Measurements from ENCODE around the gene NAV1.
"Not testable (repeated sequence)": the region's sequence is repeated elsewhere in the genome, so short reads cannot be mapped to it uniquely, and the experiment has no call there.

Gene NAV1

DNA sequence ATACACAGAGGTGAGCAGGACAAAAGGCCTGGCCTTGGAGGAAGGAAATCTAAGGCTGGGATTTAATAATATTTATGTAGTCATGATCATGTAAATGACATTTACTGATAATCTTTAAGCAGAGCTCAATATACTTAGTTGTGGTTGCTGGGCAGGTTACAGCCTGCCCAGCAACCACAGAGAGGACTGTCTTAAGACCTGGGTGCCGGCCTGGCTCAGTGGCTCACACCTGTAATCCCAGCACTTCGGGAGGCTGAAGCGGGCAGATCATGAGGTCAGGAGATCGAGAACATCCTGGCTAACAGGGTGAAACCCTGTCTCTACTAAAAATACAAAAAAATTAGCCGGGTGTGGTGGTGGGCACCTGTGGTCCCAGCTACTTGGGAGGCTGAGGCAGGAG, 10.6 kb downstream of the NAV1 start:
- FAIRE-seq = not testable (repeated sequence)

- no peak for FAIRE-seq
Observed at GRCh38 chr1:201551096-201551495, 12.2 kb downstream of the NAV1 start.

- FAIRE-seq = no peak
Observed at GRCh38 chr1:201551877-201552731, 13.2 kb downstream of the NAV1 start.

GRCh38 chr1:201552941-201553351, 14.0 kb downstream of the NAV1 start:
- FAIRE-seq = no peak

- FAIRE-seq = no peak
Observed at GRCh38 chr1:201553496-201554189, 14.7 kb downstream of the NAV1 start.

GRCh38 chr1:201554190-201554600, 15.3 kb downstream of the NAV1 start:
- FAIRE-seq = no peak

DNA sequence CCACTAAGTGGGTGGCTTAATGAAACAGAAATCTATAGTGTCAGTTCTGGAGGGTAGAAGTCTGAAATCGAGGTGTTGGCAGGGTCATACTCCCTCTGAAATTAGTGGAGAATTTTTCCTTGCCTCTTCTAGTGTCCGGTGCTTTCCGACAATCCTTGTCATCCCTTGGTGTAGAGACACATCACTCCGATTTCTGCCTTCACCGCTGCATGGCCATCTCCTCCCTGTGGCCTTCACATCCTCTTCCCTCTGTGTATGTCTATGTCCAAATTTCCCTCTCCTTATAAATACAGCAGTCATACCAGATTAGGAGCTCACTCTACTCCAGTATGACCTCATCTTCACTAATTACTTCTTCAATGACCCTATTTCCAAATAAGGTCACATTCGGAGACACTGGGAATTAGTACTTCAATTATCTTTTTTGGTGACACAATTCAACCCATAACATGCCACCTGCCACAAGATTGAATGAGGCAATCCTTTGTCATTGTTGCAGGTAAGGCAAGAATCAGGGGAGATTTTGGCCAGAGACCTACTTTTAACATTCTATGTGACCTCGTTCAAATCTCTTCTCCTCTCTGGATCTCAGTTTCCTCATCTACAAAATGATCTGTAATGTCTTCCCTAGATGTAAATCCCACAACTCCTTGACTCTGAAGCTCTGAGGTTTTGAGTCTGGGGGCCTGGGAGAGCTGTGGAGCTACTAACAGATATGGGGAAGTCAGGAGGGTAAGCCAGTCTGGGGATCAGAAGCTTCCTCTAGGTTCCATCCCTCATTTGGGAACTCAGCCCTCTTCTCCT, 16.1 kb downstream of the NAV1 start:
- FAIRE-seq = no peak

- no peak for FAIRE-seq
Observed at GRCh38 chr1:201555593-201555945, 16.6 kb downstream of the NAV1 start.

DNA sequence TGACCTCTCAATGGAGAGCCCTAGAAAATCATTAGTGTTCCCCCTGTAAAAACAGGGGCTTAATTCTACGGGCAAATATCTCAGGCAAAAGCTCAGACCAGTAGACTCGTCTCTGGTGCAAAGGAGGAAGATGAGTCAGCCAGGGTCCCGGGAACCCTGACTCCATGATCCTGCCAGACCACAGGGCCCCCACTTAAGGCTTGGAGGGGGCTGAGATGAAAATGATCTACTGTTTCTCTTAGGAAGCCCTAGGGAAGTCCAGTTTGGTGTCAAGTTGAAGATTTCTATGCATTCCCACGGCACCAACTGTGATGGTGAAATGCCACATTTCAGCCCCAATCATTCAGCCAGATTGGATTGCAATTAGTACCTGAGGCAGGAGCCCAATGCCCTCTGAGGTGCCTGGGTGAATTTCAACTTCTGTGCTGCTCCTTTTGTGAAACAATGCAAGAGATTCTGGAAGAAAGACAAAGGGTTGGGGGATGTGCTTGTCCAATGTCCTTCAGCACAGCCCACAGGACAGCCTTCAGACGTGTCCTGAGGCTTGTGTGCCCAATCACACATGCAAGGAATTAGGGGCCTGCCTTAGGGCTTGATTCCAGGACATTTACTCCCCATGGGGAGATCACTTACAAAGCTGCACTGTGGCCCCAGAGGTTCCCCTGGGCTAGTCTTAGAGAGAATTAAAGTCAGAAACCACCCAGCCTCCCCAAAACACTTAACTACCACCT, 18.1 kb downstream of the NAV1 start:
- FAIRE-seq = no peak

GRCh38 chr1:201557572-201557958, 18.6 kb downstream of the NAV1 start:
- no peak for FAIRE-seq

- FAIRE-seq = no peak
Observed at GRCh38 chr1:201559679-201560162, 20.8 kb downstream of the NAV1 start.

DNA sequence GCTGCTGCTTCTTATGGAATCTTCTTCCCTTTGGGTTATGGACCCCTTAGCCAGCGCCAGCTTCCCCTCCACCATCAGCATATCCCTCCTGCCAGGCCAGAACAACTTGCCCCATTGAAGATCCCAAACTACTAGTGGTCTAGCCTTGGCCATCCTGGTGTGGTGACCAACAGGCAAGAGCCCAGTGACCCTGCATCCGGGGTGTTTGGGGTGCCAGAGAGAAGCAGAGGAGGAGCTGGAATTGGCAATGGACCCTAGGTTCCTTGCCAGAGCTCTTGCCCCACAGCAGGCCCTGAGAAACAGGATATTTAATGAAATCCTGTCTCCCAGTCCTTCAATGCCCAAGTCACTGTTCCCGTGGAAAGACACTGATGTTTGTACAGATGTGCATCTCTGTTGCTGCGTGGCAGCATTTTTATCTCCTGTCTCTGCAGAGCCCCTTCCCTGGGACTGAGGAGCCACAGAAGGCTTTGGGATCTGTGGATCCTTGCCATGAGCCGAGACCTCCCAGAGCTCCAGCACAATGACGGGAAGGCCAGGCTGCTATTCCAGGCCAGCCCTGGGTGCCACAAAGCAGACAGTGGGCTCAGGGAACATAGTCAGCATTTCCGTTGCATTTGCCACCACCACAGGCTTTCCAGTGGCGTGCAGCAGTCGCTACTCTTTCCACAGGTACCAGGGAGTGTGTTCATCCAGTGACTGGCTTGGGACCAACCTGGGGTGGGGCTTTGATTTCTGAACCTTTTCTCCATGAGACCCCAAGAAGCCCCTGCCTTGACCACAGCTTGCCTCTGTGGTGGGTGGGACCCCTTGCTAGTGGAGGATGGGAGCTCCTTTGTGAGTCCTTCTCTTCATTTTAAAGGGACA, 21.6 kb downstream of the NAV1 start:
- no peak for FAIRE-seq

DNA sequence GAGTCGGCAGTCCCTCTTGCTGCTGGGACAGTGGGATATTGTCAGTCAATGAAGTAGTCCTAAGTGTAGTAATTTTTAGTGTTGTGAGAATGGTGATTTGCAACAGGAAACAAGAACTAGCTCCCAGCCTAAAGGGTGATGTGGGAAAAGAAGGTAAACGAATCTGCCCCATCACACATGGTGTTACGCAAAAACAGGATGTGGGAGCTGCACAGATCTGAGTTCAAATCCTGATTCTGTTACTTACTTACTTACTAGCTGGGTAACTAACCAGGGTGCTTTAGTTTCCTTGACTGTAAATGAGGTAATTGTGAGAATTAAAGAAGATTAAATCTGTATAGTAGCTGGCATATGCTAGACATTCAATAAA, 22.3 kb downstream of the NAV1 start:
- no peak for FAIRE-seq

- FAIRE-seq = no peak
Observed at GRCh38 chr1:201561601-201562000, 22.7 kb downstream of the NAV1 start.

GRCh38 chr1:201562257-201562656, 23.3 kb downstream of the NAV1 start:
- no peak for FAIRE-seq

- FAIRE-seq = no peak
Observed at GRCh38 chr1:201562659-201563405, 23.9 kb downstream of the NAV1 start.

GRCh38 chr1:201563406-201563780, 24.5 kb downstream of the NAV1 start:
- FAIRE-seq = no peak

DNA sequence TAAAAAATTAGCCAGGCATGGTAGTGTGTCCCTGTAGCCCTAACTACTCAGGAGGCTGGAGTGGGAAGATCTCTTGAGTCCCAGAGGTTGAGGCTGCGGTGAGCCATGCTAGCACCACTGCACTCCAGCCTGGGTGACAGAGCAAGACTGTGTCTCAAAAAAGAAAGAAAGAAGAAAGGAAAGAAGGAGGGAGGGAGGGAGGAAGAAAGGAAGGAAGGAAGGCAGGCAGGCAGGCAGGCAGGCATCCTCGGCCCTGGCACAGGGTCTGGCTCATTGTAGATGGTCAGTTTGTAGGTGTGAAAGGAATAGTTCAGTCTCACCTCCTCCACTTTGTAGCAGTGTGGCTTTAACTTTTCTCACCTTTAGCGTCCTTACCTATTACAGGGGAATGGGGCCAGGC, 25.0 kb downstream of the NAV1 start:
- FAIRE-seq = no peak

DNA sequence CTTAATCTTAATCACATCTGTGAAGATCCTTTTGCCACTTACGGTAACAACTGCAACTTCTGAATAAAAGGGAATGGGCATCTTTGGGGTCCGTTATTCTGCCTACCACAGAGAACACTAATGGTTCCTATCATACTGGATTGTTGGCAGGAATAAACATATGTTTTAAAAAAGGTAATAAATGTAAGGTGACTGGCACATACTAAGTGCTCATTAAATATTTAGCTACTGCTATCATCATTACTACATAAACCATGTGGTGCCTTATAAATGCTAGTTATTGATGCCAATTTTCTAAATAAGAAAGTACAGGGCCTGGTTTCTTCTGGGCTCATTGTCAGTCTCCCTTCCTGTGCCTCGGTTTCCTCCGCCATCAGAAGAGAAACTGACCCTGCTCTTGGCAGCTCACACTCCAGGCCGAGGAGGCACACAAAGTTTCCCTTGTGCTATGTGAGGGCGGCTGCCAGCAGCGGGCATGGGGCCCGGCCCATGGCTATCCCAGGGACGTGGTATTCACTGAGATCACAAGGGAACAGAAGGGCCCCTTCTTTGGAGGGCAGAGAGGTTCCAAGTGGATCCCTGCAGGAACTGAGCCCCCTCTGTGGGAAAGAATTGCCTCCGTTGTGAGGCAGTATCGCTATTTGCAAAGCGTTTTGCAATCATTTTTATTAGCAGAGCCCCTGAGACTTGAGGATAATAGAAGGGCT, 26.2 kb downstream of the NAV1 start:
- FAIRE-seq = no peak

DNA sequence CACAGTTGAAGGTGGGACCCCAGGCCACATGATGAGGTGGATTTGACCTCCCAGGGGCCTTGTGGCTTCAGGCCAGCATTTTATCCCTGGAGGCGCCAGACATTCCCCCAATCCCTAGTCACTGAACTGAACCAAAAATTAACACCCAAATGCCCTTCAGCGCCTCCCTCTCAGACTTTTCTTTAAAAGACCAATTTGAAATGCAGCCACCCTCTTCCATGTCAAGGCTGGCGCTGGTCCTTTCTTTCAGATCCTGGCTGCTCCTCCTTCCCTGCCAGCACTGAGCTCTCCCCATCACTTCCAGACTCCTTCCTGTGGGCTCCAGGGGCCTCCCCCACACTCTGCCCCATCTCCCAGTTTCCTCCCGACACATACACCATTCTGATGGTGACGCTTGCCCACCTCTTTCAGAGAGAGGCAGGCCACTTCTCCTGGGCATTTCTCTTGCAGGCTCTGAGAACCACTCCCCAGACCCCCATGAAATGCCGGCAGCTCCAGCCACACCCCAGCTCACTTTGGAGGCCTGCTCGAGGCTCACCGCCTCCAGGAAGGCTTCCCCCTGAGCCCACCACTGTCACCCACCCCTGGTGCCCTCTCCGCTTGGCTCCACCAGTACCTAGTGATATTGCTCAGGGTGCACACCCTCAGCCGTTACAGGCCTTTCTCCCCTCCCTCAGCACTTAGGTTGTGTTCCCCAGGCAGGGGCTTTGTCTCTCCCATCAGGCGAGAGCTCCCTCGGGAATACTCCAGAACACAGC, 27.0 kb downstream of the NAV1 start:
- FAIRE-seq = no peak

Measured in islet of Langerhans (tissue), 1 donor.